ENCODE measurements around the gene RERE. TPM values are rescaled to one million over a fixed set of nuclear protein-coding genes. Genes with fewer than 3 reads are reported as not detected.

RERE gene
- polyA plus RNA-seq, 1 of the 3 experiments (the other 2 are of a cell fraction) = 8.1 TPM

DNA sequence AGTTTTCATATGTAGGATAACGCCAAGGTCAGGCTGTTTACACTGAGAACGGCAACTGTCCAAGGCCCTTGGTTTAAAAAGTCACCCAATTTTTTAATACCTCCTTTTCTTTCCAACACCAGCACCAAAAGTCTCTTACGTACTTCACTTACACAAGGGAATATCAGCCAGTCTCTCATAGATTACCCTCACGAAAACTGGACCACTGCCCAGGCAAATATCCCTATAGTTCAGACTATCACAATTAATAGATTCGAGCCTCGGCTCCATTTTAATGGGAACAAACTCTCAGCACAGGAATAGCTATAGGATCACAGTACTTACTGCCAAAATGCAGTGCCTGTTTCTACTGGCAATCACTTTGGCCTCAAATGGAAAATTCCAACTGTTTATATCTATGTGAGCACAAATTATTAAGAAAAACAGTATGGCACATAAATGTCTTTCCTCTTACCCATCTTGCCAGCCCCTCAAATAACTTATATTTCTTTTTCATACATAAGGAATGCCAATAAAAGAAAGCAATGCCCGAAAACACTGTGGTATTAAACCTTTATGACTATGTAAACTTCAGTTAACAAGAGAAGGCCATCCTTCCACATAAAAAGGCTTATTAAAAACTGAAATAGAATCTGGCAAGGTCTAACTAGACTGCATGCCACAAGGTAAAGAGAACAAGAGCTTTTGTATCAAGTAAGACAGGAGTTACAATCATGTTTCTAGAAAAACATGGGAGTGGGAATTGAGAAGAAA is 401.7 kb downstream of the RERE start:
- ChIA-PET POLR2A (no interaction called here), CTCF (interaction anchor here (1.8 kb wide), 1 partner anchor 310 kb away, joined by 3 read pairs; no protein-coding TSS in a partner anchor)
- H3K9ac ChIP-seq = no peak overlapping the region
- H3K36me3 ChIP-seq (replicated peaks in 1 of 2; ENCODE audit: control insufficient read depth in 1 of 2, insufficient read depth in 2 of 2, low read length in 1 of 2) = peaks cover 51 to 53% of the 10 kb centered on the region in 2 experiments
- peaks cover 11 to 40% of the 10 kb centered on the region in 2 experiments; a peak in 3 of 4 replicates for H3K4me1 ChIP-seq (ENCODE audit: control insufficient read depth in 1 of 2, insufficient read depth in 2 of 2, low read depth in 1 of 2, low read length in 1 of 2)
- peaks cover 14% of the 10 kb centered on the region; the same call in 1 of the 2 replicates for H4K20me1 ChIP-seq (ENCODE audit: insufficient read depth)
- 92% methylated on average over 7 of the region's 7 CpGs for WGBS (ENCODE audit: low lambda C conversion rate)
- no peaks in the 10 kb centered on the region for H3K27me3 ChIP-seq (ENCODE audit: insufficient read depth)
- TF ChIP-seq PBX3 (IDR thresholded peaks at IDR 0.05) = no peak
- TF ChIP-seq TEAD4 (IDR thresholded peaks at IDR 0.05; ENCODE audit: borderline replicate concordance, insufficient read depth) = no peak
- no peak for TF ChIP-seq ZBTB33 (IDR thresholded peaks at IDR 0.05; ENCODE audit: borderline replicate concordance, low read depth)
- TF ChIP-seq FOSL2 (IDR thresholded peaks at IDR 0.05; ENCODE audit: borderline replicate concordance, low read depth) = no peak
- H3K9me3 ChIP-seq = no peaks in the 10 kb centered on the region
- H3F3A ChIP-seq (replicated peaks; ENCODE audit: insufficient read depth) = peaks cover 27% of the 10 kb centered on the region
- no peak overlapping the region for H3K4me2 ChIP-seq
- no peaks in the 10 kb centered on the region for H3K9me2 ChIP-seq
- H3K79me2 ChIP-seq (ENCODE audit: insufficient read depth) = peaks cover 87% of the 10 kb centered on the region
- H2AFZ ChIP-seq (ENCODE audit: low read depth) = no peak overlapping the region
- no peak overlapping the region for H3K4me3 ChIP-seq (ENCODE audit: low read depth in 2 of 2, low read length in 1 of 2)
- peak overlapping the region in 1 of 2 experiments; percentile 20; a peak in 1 of 4 replicates for H3K27ac ChIP-seq (ENCODE audit: low read depth in 2 of 2, low read length in 1 of 2)
- no peak for DNase-seq

DNA sequence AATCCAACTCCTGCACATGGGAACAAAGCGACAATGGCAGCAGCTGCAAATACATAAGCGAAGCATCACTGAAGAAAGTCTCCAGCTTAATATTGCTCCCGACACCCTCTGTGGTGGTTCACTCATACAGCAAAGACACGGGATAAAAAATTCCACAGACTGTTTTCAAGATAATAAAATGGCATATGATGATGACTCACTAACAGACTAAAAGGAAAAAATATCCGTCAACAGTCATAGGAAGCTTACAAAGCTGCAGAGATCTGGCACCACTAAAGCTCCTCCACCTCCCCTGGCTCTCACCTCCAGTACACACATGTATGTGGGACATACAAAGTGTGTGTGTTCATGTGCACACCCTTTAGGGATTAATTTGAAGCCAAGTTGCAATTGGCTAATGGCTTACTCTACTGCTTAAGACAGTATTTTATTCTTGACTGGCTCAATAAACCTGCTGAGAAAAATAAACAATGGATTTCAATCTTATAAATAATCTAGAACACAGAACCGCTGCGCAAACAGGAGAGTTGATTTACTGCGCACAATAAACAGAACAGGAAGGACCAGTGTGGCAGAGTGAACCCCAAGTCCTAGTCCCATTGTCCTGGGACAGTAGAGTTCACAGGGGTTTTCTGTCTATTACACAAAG is 405.1 kb downstream of the RERE start:
- TF ChIP-seq TCF12 (IDR thresholded peaks at IDR 0.05) (peak; percentile 53), EP300 (IDR thresholded peaks at IDR 0.05; ENCODE audit: borderline replicate concordance in 1 of 2, low read depth in 1 of 2, low read length in 1 of 2) (peak; percentile 10 to 47; a peak in 1 of 4 replicates), MEF2A (IDR thresholded peaks at IDR 0.05; ENCODE audit: borderline replicate concordance, low read depth) (no peak), PBX3 (IDR thresholded peaks at IDR 0.05) (peak; percentile 32; the same call in 1 of the 2 replicates), JUND (IDR thresholded peaks at IDR 0.05) (peak; percentile 66), FOSL2 (IDR thresholded peaks at IDR 0.05; ENCODE audit: borderline replicate concordance, low read depth) (peak; percentile 75)
- TF ChIP-seq, protein P1, sequence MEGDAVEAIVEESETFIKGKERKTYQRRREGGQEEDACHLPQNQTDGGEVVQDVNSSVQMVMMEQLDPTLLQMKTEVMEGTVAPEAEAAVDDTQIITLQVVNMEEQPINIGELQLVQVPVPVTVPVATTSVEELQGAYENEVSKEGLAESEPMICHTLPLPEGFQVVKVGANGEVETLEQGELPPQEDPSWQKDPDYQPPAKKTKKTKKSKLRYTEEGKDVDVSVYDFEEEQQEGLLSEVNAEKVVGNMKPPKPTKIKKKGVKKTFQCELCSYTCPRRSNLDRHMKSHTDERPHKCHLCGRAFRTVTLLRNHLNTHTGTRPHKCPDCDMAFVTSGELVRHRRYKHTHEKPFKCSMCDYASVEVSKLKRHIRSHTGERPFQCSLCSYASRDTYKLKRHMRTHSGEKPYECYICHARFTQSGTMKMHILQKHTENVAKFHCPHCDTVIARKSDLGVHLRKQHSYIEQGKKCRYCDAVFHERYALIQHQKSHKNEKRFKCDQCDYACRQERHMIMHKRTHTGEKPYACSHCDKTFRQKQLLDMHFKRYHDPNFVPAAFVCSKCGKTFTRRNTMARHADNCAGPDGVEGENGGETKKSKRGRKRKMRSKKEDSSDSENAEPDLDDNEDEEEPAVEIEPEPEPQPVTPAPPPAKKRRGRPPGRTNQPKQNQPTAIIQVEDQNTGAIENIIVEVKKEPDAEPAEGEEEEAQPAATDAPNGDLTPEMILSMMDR (IDR thresholded peaks at IDR 0.05) = 0 out of 2 replicates have a peak, but pooled peaks have one; percentile 10
- TF ChIP-seq, protein P2, sequence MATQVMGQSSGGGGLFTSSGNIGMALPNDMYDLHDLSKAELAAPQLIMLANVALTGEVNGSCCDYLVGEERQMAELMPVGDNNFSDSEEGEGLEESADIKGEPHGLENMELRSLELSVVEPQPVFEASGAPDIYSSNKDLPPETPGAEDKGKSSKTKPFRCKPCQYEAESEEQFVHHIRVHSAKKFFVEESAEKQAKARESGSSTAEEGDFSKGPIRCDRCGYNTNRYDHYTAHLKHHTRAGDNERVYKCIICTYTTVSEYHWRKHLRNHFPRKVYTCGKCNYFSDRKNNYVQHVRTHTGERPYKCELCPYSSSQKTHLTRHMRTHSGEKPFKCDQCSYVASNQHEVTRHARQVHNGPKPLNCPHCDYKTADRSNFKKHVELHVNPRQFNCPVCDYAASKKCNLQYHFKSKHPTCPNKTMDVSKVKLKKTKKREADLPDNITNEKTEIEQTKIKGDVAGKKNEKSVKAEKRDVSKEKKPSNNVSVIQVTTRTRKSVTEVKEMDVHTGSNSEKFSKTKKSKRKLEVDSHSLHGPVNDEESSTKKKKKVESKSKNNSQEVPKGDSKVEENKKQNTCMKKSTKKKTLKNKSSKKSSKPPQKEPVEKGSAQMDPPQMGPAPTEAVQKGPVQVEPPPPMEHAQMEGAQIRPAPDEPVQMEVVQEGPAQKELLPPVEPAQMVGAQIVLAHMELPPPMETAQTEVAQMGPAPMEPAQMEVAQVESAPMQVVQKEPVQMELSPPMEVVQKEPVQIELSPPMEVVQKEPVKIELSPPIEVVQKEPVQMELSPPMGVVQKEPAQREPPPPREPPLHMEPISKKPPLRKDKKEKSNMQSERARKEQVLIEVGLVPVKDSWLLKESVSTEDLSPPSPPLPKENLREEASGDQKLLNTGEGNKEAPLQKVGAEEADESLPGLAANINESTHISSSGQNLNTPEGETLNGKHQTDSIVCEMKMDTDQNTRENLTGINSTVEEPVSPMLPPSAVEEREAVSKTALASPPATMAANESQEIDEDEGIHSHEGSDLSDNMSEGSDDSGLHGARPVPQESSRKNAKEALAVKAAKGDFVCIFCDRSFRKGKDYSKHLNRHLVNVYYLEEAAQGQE (IDR thresholded peaks at IDR 0.05; ENCODE audit: low read depth, low read length) = no peak
- TF ChIP-seq, protein P3, sequence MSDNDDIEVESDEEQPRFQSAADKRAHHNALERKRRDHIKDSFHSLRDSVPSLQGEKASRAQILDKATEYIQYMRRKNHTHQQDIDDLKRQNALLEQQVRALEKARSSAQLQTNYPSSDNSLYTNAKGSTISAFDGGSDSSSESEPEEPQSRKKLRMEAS (IDR thresholded peaks at IDR 0.05; ENCODE audit: low read depth) = no peak
- Histone ChIP-seq H4K20me1 (ENCODE audit: insufficient read depth) (no peaks in the 10 kb centered on the region; the same call in 1 of the 2 replicates), H3K27ac (ENCODE audit: low read depth in 2 of 2, low read length in 1 of 2) (peak overlapping the region; percentile 62 to 77), H3F3A (replicated peaks; ENCODE audit: insufficient read depth) (peaks cover 34% of the 10 kb centered on the region), H3K36me3 (replicated peaks in 1 of 2; ENCODE audit: control insufficient read depth in 1 of 2, insufficient read depth in 2 of 2, low read length in 1 of 2) (peaks cover 25 to 27% of the 10 kb centered on the region in 2 experiments), H3K27me3 (ENCODE audit: insufficient read depth) (no peaks in the 10 kb centered on the region), H3K79me2 (ENCODE audit: insufficient read depth) (peaks cover 86% of the 10 kb centered on the region), H3K9me3 (no peaks in the 10 kb centered on the region), H3K4me3 (ENCODE audit: low read depth in 2 of 2, low read length in 1 of 2) (no peak overlapping the region), H3K9ac (peak overlapping the region; percentile 24; the same call in 1 of the 2 replicates), H3K9me2 (no peaks in the 10 kb centered on the region), H3K4me1 (ENCODE audit: control insufficient read depth in 1 of 2, insufficient read depth in 2 of 2, low read depth in 1 of 2, low read length in 1 of 2) (peaks cover 38 to 59% of the 10 kb centered on the region in 2 experiments), H3K4me2 (peak overlapping the region; percentile 20; the same call in 1 of the 2 replicates), H2AFZ (ENCODE audit: low read depth) (no peak overlapping the region)
- WGBS (ENCODE audit: low lambda C conversion rate) = 64% methylated on average over 8 of the region's 8 CpGs
- ChIA-PET POLR2A (no interaction called here), CTCF (no interaction called here)
- DNase-seq = no peak

Measured in SK-N-SH (cell line).